Sciatic nerve (tissue), 2 donors: ENCODE measurements around the gene RPA3. TPM values are rescaled to one million over a fixed set of nuclear protein-coding genes. Genes with fewer than 3 reads are reported as not detected.

Experiments used
- ATAC-seq: fragments of 200-7000 bp; cut with Tn5 transposase; one replicate; pipeline ENCODE4 v1.9.1; 2020; ENCODE audit warnings: mild to moderate bottlenecking, moderate library complexity
- DNase-seq: peaks from one replicate; pipeline ENCODE4 v3.0.0-alpha.2; 2020; ENCODE audit warnings: low spot score
- intact Hi-C: fragments of 100-400 bp; cut with DNase I; formaldehyde crosslinking; loops from one replicate; pipeline ENCODE4 v1.14.2; 2022
- total RNA-seq: library from RNA; stranded (reverse); fragmentation: NEBNext Ultra II Directional; extraction: Animal tissue kit (Norgen Biotek cat#: 25700); gene quantifications from one replicate; pipeline ENCODE4 v1.2.1, GENCODE V29; 2021
- donor health status: DM: no; HTN: no; CAD: no.
- donor health status: DM: no; HTN: no; CAD: no.

RPA3 gene
- total RNA-seq, 1 donor from 2014 or later, result 26.3 TPM

GRCh38 chr7:7738177-7738576 is 19.8 kb upstream of the RPA3 start:
- ATAC-seq, result peak; percentile 44
- DNase-seq, result no peak
- intact Hi-C loops, result no loop called here

GRCh38 chr7:7737674-7738073 is 19.3 kb upstream of the RPA3 start:
- DNase-seq, result no peak
- ATAC-seq, result no peak
- intact Hi-C loops, result no loop called here

- ATAC-seq (no peak), DNase-seq (no peak)
- intact Hi-C loops, result no loop called here
Measured at GRCh38 chr7:7736671-7737070, 18.3 kb upstream of the RPA3 start.

DNA sequence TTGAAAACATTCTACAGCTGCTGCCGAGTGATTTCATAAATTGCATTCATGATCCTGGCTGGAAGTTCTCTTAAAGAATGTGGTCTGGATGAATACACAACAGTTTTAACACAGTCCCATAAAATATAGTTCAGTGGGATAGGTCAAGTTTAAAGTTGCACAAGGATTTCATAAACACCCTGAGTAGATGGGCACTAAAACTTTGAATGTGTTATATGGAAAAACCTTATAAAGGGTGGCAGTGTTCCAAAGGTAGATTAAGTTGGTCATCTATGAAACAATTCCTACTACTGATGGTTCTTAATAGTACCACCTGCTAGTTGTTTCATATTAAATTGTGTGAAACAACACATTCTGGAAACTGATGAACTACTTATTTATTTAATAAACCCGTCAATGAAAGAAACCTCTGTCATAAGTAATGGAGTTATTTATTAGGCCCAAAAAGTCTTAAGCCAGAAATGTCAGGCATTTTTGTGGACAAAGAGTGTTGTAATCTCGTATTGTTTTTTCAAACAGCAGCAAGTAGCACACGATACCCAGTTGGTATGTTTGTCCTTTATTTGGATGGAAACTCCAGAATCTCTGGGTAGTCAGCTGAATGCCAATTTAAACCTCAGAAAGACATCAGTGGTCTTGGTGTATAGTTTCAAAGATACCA is 14.3 kb upstream of the RPA3 start:
- intact Hi-C loops, result no loop called here
- peak; percentile 62 for ATAC-seq

GRCh38 chr7:7731732-7732131 is 13.3 kb upstream of the RPA3 start:
- ATAC-seq (no peak), DNase-seq (no peak)
- intact Hi-C loops, result no loop called here

More for the DNA sequence above, 14.3 kb upstream of the RPA3 start:
- DNase-seq, result no peak

DNA sequence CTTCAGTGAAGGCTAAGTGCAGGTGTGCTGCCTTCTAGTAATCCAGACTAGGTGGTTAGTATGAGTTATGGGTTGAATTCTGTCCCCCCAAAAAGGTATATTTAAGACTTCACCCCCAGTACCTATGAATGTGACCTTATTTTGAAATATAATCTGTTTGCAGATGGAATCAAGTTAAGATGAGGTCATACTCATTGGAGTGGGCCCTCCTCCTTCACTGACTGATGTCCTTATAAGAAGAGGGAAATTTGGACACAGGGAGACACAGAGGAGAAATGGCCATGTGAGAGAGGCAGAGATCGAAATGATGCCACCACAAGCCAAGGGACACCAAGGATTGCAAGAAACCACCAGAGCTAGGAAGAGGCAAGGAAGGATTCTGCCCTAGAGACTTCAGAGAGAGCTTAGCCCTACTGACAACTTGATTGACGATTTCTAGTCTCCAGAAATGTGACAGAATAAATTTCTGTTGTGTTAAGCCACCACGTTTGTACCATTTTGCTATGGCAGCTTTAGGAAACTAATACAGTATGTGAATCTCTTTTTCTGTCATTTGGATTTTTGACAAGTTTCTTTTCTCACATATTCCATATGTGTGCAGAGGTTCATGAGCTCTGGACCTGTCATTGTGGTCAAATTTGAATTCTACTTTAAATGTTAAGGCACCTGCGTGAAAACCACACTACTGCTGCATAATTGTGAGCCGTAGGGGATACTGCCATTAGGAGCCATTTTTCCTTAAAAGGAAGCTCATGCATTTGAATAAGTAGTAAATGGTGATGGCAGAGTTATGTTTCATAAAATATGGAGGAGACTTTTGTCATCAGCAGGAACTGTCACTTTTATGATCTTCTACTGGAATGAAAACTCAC is 2.6 kb upstream of the RPA3 start:
- ATAC-seq, result no peak
- intact Hi-C loops, result no loop called here
- no peak for DNase-seq

GRCh38 chr7:7720193-7720592 is 1.8 kb upstream of the RPA3 start:
- intact Hi-C loops, result no loop called here
- DNase-seq (no peak), ATAC-seq (no peak)

GRCh38 chr7:7719236-7719635 is 829 bp upstream of the RPA3 start:
- ATAC-seq (peak; percentile 84), DNase-seq (no peak)
- intact Hi-C loops, result no loop called here

DNA sequence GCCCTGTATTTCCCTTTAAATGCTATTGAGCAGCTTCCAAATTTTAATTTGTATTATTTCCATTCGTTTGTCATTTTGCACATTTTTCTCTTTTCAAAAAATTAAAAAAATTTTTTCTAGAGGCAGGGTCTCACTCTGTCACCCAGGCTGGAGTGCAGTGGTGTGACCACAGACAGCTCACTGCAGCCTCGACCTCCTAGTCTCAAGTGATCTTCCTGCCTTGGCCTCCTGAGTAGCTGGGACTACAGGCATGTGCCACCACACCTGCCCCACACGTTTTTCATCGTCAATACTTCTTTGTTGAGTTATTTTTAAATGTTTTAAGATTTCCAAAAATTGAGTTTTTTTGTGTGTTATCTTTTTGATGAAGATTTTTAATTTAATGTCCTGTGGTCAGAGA is 4.7 kb downstream of the RPA3 start:
- ATAC-seq (no peak), DNase-seq (no peak)
- intact Hi-C loops, result no loop called here

DNA sequence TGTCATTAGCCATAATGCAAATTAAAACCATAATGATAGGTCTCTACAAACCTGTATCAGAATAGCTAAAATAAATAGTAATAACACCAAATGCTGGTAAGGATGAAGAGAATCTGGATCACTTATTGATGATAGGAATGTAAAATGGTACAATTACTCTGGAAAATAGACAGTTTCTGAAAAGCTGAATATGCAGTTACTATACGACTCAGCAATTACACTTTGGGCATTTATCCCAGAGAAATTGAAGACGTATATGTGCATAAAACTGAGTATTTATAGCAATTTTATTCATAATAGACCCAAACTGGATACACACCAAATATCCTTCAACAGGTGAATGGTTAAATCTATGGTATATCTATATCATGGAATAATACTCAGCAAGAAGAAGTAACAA is 7.9 kb downstream of the RPA3 start:
- ATAC-seq, result no peak
- intact Hi-C loops, result no loop called here
- no peak for DNase-seq

DNA sequence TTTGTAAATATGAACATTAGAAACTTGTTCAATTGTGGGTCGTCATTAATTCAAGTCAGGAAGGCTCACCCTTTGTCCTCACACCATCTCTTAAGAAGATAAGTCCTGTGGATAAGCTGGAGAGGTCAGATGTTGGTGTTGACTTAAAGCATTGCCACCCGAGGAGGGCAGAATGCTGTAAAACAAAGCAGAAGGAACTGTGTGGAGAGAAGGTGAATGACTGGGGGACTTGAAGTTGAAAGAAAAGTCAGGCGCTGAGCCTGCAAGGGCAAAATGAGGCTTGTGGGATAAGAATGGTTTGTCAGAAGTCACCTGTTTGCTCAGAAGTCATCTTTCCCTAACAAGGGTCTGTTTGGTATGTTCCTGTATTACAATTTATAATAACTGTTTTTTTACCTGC is 9.1 kb downstream of the RPA3 start:
- intact Hi-C loops, result no loop called here
- no peak for ATAC-seq

GRCh38 chr7:7707806-7708205 is 10.6 kb downstream of the RPA3 start:
- no peak for DNase-seq
- no peak for ATAC-seq
- intact Hi-C loops, result no loop called here

More for the DNA sequence above, 9.1 kb downstream of the RPA3 start:
- DNase-seq, result no peak

DNA sequence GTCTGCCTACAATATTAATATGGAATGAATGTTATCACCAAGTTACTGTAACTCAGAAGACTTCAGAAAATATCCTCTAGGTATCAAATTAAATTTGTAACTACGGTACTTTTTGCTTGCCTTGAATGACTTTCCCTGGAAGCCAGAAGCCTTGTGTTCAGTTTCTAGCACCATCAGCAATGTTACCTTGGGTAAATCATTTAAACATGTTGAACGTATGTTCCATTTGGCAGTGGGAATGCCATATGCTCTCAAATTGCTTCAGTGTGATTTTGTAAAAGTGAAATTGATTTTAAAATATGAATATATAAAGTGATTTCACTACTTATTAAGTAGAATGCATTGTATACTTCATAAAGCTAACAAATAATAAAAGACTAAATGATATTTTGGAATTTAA is 11.2 kb downstream of the RPA3 start:
- ATAC-seq (no peak), DNase-seq (no peak)
- intact Hi-C loops, result no loop called here

DNA sequence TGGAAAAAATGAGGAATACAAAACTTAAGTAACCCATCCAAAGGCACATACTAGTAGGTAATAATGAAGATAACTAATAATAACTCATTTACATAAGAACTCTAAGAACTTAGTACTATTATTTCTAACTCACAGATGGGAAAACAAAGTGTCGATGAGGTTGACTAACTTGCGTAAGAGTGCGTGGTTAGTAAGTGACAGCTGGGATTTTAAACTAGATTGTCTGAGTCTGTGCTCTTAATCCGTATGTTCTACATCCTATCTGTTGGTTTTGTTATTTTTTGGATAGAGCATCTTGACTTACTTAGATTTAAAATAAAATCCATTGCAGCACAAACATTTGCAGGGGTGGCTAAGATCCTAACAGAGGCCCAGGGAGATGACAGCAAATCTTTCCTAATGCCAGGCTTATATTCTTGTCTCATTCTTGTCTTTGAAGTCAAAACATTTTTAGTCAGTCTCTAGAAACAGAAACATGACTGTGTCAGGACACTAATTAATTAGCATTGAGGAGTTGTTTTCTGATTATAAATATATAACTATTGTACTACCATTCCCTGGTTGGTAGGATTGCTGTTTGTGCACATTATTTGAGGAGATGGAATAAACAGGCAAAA is 11.7 kb downstream of the RPA3 start:
- DNase-seq (no peak), ATAC-seq (no peak)
- intact Hi-C loops, result no loop called here

- DNase-seq (no peak), ATAC-seq (no peak)
- intact Hi-C loops, result no loop called here
Measured at GRCh38 chr7:7706101-7706511, 12.3 kb downstream of the RPA3 start.

DNA sequence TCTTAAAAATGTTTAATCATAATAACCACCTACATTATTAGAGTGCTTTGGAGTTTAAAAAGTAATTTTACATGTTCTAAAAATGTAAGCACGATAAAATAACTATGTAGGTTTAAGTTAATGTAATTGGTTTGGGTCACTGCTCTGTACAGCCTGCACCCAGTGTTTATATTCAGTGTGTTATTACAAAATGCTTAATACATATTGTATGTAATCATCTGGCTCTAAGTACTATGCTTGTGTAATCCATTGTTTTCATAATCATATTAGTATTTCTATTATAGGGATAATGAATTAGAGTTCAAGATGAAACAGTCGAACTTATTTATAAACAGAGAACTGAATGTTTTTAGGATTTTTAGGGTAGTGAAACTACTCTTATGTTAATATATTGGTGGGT is 13.1 kb downstream of the RPA3 start:
- intact Hi-C loops, result no loop called here
- ATAC-seq, result no peak
- no peak for DNase-seq

DNA sequence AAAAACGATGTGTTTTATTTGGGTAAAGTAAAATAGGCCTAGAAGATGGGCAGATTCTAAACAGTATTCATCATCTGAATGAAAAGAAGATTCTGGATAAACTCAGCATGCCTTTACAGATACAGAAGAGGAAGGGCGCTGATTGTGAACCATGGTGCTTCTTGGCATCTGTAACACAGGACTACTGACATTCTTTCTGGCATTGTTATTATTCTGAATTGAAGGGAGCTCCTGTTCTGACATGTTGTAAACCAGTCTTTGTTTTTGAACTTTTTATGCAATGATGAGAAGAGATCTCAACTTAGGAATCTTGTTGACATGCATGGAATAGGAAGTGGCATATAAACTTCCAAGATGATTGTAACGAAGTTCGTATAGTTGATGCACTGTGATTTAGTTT is 13.5 kb downstream of the RPA3 start:
- DNase-seq, result no peak
- intact Hi-C loops, result no loop called here

DNA sequence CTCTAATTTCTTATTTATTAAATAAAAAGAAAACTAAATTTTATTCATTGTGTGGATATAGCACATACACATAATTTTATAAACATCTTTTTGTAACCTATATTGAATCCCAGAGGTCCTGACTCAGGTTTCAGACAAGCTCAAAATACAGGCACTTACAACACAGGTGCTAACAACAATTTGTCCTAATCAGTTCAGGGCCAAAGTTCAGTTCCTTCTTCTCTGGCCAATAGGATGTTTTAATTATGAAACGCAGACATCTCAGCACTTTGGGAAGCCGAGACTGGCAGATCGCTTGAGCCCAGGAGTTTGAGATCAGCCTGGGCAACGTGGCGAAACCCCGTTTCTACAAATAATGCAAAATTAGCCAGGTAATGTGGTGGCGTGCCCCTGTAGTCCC is 15.0 kb downstream of the RPA3 start:
- intact Hi-C loops, result no loop called here
- DNase-seq, result no peak
- no peak for ATAC-seq

More for the DNA sequence above, 13.5 kb downstream of the RPA3 start:
- ATAC-seq, result no peak

GRCh38 chr7:7702826-7703225 is 15.6 kb downstream of the RPA3 start:
- DNase-seq (no peak), ATAC-seq (no peak)
- intact Hi-C loops, result no loop called here

DNA sequence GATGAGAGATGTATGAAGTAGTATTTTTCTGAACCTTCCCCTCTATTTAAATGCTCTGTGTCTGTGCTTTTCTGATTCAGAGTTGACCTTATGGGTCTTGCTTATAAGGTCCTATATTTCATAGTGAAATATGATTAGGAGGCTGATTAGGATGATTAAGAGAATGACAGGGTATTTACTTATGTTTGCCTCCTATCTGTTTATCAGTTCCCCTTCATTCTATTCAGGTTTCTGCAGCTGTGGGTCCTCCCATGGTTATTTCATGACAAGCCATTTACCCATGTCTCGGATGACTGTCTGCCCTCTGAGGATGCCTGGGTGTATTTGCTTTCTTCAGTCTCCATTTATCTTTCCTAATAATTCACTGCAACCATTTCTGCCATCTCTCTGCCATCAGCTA is 16.9 kb downstream of the RPA3 start:
- DNase-seq (no peak), ATAC-seq (no peak)
- intact Hi-C loops, result no loop called here
